Skin of body (tissue), 2 donors: ENCODE results near the gene MILR1. TPM values are rescaled to one million over a fixed set of nuclear protein-coding genes. Genes with fewer than 3 reads are reported as not detected.
"Not testable (repeated sequence)": the region's sequence is repeated elsewhere in the genome, so short reads cannot be mapped to it uniquely, and the experiment has no call there.

Experiments
- DNase-seq: peaks from one replicate; lab custom pipeline; 2025; lab: John Stamatoyannopoulos, UW
- total RNA-seq: library from RNA; depleted of rRNA; stranded (reverse); fragments of >200 nt; gene quantifications from one replicate; pipeline ENCODE4 v1.2.3, GENCODE V29; 2014

MILR1 gene, protein sequence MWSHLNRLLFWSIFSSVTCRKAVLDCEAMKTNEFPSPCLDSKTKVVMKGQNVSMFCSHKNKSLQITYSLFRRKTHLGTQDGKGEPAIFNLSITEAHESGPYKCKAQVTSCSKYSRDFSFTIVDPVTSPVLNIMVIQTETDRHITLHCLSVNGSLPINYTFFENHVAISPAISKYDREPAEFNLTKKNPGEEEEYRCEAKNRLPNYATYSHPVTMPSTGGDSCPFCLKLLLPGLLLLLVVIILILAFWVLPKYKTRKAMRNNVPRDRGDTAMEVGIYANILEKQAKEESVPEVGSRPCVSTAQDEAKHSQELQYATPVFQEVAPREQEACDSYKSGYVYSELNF
- 5.2 TPM for total RNA-seq

DNA sequence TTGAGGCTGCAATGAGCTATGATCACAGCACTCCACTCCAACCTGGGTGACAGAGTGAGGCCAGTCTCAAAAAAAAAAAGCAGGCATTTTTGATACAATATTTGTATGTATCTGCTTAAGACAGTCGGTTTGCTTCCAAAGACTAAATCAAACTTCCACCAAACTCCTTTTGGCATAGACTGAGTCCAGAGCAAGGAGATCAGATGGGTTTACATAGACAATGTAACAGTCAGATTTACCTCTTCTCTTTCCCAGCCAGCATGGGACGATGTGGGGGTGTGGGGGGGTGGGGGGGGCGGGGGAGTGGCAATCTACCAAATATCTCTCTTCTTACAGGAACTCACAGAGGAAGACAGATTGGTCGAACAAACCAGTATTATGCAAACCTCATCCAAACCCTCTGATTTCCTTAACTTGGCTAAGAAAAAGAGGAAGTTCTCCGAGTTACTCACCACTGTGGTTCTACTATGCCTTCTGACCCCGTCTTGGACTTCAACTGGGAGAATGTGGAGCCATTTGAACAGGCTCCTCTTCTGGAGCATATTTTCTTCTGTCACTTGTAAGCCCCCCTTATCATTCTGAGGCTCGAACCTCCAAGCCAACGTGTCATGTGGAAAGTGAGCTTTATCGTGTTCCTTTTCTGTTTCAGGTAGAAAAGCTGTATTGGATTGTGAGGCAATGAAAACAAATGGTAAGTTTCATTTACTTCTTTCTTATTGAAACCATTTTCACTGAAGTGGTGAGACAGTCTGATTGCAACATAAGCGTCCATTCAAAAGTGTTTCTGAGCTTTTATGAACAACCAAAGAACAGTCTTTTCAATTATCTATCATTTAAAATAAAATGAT, at the start of gene MILR1:
MILR1 (plus strand) TSS at position 451 of the 848 bp plus-strand sequence; CDS start at position 505, 54 bp downstream.
- no peak for DNase-seq

DNA sequence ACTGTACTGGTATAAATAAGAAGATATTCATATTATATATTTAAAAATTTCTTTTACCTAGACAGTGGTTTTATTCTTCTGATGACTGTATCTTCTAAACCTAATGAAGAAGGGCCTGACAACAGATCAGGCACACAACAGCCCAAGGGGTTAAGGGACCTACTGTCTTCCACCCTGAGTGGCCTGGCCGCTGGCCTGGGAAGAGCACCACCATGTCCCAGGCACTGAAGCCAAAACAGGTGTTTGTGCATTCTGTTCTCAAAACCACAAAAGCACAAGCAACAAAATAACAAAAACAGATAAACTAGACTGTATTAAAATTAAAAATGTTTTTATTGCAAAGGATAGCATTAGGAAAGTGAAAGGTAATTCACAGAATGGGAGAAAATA, 49.2 kb upstream of the MILR1 start:
- DNase-seq: no peak

GRCh38 chr17:64400642-64401041, 48.3 kb upstream of the MILR1 start:
- no peak for DNase-seq

DNA sequence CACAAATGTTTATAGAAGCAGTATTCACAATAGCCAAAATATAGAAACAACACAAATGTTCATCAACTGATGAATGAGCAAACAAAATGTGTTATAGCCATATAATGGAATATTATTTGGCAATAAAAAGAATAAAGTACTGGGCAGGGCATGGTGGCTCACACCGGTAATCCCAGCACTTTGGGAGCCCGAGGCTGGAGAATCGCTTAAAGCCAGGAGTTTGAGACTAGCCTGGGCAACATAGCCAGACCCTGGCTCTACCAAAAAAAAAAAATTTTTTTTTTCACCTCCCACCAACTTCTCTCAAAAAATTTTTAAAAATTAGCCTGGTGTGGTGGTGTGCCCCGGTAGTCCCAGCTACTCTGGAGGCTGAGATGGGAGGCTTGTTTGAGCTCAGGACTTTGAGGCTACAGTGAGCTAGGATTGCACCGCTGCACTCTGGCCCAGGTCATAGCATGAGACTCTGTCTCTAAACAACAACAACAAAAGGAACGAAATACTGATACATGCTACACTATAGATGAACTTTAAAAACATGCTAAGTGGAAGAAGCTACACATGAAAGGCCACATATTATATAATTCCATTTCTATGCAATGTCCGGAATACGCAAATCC, 47.6 kb upstream of the MILR1 start:
- DNase-seq: no peak

DNA sequence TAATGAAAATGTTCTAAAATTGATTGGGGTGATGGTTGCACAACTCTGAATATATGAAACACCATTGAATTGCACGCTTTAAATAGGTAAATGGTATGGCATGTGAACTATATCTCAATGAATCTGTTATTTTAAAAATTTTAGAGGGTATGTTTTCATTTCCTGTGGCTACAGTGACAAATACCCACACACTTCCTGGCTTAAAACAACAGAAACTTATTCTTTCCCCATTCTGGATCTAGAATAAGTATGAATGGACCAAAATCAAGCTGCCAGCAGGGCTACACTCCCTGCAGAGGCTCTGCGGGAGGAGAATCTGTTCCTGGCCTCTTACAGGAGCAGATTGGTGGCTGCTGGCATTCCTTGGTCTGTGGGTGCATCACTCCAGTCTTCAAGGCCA, 47.0 kb upstream of the MILR1 start:
- no peak for DNase-seq

- no peak for DNase-seq
Measured at GRCh38 chr17:64402469-64402868, 46.4 kb upstream of the MILR1 start.

GRCh38 chr17:64403881-64404460, 44.9 kb upstream of the MILR1 start:
- no peak for DNase-seq

- DNase-seq: no peak
Measured at GRCh38 chr17:64406321-64407200, 42.4 kb upstream of the MILR1 start.

DNA sequence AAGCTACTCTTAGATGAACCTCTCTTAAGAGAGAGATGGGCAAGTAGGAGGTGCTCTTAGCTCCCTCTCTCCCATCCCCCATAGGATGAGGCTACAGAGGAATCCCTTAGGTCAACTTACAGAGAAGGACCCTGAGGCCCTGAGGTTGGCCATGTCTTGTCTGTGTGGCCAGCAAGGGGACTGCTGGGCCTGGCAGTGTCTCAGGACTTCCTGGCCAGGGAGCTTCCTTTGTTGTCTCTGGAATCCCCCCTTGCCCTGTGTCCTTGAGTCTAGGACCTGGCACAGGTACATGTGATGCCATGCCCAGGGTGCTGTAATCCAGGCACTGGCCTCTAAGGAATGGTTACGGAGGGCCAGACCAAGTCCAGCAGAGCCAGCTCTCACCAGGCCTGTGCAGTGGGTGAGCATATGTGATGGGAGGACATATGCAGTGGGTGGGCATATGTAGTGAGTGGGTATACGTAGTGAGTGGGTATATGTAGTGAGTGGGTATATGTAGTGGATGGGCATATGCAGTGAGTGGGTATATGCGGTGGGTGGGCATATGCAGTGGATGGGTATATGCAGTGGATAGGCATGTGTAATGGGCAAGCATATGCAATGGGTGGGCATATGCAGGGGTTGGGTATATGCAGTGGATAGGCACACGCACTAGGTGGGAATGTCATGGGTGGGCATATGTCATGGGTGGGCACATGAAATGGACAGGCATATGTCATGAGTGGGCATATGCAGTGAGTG, 38.0 kb upstream of the MILR1 start:
- no peak for DNase-seq

DNA sequence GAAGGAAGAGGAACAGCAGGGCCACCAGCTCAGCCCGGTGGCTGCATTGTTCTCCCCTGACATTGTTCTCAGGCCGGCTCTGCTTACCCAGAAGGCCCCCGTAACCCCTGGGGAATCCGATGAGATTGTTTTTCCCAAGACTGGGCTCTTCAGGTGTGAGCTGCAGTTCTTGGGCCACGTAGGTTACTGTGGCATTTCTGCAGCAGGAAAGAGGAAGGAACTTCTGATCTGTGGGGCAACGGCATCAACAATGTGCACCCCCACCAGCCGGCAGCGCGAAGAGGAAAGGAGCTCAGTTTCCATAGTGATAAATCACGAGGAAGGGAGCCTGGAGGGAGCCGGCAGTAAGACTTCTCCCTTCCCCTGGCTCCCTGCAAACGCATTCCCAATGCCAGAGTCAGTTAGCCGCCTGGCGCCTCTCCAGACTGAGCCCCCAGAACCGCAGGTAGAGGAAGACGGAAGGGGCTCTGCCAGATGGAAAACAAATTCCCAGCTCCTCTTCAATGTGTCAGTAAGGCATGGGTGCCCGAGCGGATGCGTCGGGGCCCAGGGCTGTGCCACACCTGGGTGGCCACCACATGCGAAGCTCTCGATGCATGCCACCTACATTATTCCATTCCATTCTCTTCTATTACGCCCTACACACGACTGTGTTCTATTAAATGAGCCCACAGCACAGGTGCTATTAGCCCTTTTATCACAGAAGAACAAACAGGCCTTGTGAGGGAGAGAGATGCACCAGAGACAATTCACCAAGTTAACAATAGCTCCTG, 36.7 kb upstream of the MILR1 start:
- peak; percentile 35 for DNase-seq

GRCh38 chr17:64412944-64413381, 36.0 kb upstream of the MILR1 start:
- no peak for DNase-seq

- no peak for DNase-seq
Measured at GRCh38 chr17:64413513-64413912, 35.4 kb upstream of the MILR1 start.

DNA sequence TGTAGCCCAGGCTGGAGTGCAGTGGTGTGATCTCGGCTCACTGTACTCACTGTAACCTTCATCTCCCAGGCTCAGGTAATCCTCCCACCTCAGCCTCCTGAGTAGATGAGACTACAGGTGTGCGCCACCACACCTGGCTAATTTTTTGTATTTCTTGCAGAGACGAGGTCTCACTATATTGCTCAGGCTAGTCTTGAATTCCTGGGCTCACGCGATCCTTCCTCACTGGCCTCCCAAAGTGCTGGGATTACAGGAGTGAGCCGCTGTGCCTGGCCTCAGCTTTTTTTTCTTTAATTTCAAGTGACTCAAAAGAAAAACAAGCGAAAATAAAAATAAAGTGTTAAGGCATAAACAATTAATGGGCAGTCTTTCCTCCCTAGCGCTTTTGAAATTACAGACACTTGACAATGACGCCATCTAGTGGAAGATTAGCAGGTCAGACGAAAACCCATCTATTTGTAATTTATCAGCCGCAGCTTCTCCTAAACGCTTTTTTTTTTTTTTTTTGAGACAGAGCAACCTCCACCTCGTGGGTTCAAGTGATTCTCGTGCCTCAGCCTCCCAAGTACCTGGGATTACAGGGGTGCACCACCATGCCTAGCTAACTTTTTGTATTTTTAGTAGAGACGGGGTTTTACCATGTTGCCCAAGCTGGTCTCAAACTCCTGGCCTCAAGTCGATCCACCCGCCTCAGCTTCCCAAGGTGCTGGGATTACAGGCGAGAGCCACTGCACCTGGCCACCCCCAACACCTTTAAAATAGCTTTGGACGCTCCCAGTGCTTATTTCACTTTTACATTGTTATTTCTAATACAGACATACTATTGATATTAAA, 30.2 kb upstream of the MILR1 start:
- DNase-seq: peak; percentile 26

- peak; percentile 72 for DNase-seq
Measured at GRCh38 chr17:64420143-64420670, 28.7 kb upstream of the MILR1 start.

GRCh38 chr17:64422121-64422520, 26.8 kb upstream of the MILR1 start:
- DNase-seq: not testable (repeated sequence)

DNA sequence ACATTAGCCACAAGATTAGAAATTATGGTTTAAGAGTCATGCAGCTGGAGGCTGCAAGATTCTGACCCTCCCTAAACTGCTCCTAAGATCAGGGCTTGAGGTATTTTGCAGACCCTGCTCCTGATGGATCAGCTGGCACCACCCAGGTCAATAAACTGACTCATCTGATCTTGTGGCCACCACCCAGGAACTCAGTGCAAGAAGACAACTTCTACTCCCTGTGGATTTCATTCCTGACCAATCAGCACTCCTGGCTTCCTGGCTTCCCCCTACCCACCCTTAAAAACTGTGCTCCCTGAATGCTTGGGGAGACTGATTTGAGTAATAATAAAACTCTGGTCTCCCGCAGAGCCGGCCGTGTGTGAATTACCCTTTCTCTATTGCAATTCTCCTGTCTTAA, 25.0 kb upstream of the MILR1 start:
- no peak for DNase-seq

DNA sequence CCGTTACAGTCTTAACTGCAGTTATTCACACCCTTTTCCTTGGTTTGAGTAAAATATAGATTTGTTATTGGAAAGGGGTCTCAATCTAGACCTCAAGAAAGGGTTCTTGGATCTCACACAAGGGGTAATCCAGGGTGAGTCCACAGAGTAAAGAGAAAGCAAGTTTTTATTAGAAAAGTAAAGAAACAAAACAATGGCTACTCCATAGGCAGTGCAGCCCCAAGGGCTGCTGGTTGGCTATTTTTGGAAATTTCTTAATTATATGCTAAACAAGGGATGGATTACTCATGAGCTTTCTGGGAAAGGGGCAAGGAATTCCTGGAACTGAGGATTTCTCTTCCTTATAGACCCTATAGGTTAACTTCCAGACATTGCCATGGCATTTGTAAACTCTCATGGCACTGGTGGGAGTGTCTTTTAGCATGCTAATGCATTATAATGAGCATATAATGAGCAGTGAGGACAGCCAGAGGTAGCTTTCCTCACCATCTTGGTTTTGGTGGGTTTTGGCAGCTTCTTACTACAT, 24.5 kb upstream of the MILR1 start:
- no peak for DNase-seq

GRCh38 chr17:64425191-64425590, 23.7 kb upstream of the MILR1 start:
- no peak for DNase-seq
